Neural progenitor cell (in vitro differentiated cells): ENCODE data around the gene C4orf51. TPM values are rescaled to one million over a fixed set of nuclear protein-coding genes. Genes with fewer than 3 reads are reported as not detected.

Experiments used
- DNase-seq: peaks from one replicate; pipeline ENCODE4 v3.0.0-alpha.2; 2016; ENCODE audit warnings: low spot score
- H2AFZ ChIP-seq: fragments of 200-600 bp; sonication (generic); replicated peaks from 2 replicates; pipeline ENCODE4 v1.6.1; 2016; ENCODE audit warnings: antibody characterized with exemption
- H3F3A ChIP-seq: fragments of 200-600 bp; sonication (generic); 2 replicates; pipeline ENCODE4 v1.6.1; 2016; ENCODE audit warnings: antibody characterized with exemption, low read depth
- H3K27ac ChIP-seq: fragments of 200-600 bp; sonication (generic); 2 replicates; pipeline ENCODE4 v1.5.1; 2016; ENCODE audit warnings: mild to moderate bottlenecking
- H3K27me3 ChIP-seq: fragments of 200-600 bp; sonication (generic); 2 replicates; pipeline ENCODE4 v1.6.1; 2016; ENCODE audit warnings: mild to moderate bottlenecking, moderate library complexity
- H3K36me3 ChIP-seq: fragments of 200-600 bp; sonication (generic); 2 replicates; pipeline ENCODE4 v1.5.1; 2016
- H3K4me1 ChIP-seq: fragments of 200-600 bp; sonication (generic); 2 replicates; pipeline ENCODE4 v1.6.1; 2016; ENCODE audit warnings: mixed run types
- H3K4me2 ChIP-seq: fragments of 200-600 bp; sonication (generic); 2 replicates; pipeline ENCODE4 v1.6.1; 2016
- H3K4me3 ChIP-seq: fragments of 200-600 bp; sonication (generic); 2 replicates; pipeline ENCODE4 v1.5.1; 2016
- H3K79me2 ChIP-seq: fragments of 200-600 bp; sonication (generic); 2 replicates; pipeline ENCODE4 v1.6.1; 2016; ENCODE audit warnings: low read depth
- H3K9ac ChIP-seq: fragments of 200-600 bp; sonication (generic); 2 replicates; pipeline ENCODE4 v1.6.1; 2016
- H3K9me3 ChIP-seq: fragments of 200-600 bp; sonication (generic); 2 replicates; pipeline ENCODE4 v1.5.1; 2016; ENCODE audit warnings: low read depth
- H4K20me1 ChIP-seq: fragments of 200-600 bp; sonication (generic); 2 replicates; pipeline ENCODE4 v1.6.1; 2016; ENCODE audit warnings: low read depth
- H3K27ac Mint-ChIP-seq: 3 replicates; pipeline ENCODE4 v1.8.0; 2021; ENCODE audit warnings: mixed read lengths
- H3K27me3 Mint-ChIP-seq: 2 replicates; pipeline ENCODE4 v1.8.0; 2022; ENCODE audit warnings: low read depth, mild to moderate bottlenecking, inconsistent platforms, moderate library complexity, mixed read lengths; ENCODE audit not compliant: insufficient read depth
- H3K36me3 Mint-ChIP-seq: 3 replicates; pipeline ENCODE4 v1.8.0; 2021; ENCODE audit warnings: mixed read lengths
- H3K4me1 Mint-ChIP-seq: 3 replicates; pipeline ENCODE4 v1.8.0; 2021; ENCODE audit warnings: mixed read lengths
- H3K4me3 Mint-ChIP-seq: 3 replicates; pipeline ENCODE4 v1.8.0; 2021; ENCODE audit warnings: mild to moderate bottlenecking, moderate library complexity, mixed read lengths
- H3K9me3 Mint-ChIP-seq: 3 replicates; pipeline ENCODE4 v1.8.0; 2020; ENCODE audit warnings: mixed read lengths
- CTCF ChIP-seq: fragments of 200-600 bp; sonication (generic); IDR thresholded peaks from 2 replicates; pipeline ENCODE4 v1.5.1; 2017; ENCODE audit warnings: antibody characterized with exemption, mild to moderate bottlenecking
- EZH2 ChIP-seq: fragments of 200-600 bp; sonication (generic); IDR thresholded peaks from 2 replicates; pipeline ENCODE4 v1.6.1; 2017; ENCODE audit warnings: antibody characterized with exemption, mild to moderate bottlenecking, moderate library complexity
- EZH2phosphoT487 ChIP-seq: fragments of 200-600 bp; sonication (generic); IDR thresholded peaks from 2 replicates; pipeline ENCODE4 v1.6.1; 2017; ENCODE audit warnings: antibody characterized with exemption
- total RNA-seq: library from RNA; depleted of rRNA; stranded (reverse); fragments of >200 nt; gene quantifications from 2 replicates; pipeline ENCODE4 v1.2.3, GENCODE V29; 2015; ENCODE audit warnings: low replicate concordance

Gene C4orf51
- total RNA-seq, 1 donor from 2014 or later = not detected

GRCh38 chr4:145735347-145735675, 55.4 kb downstream of the C4orf51 start:
- H3K27me3 Mint-ChIP-seq = peaks cover 8% of the 10 kb centered on the region
- H3K79me2 ChIP-seq = no peaks in the 10 kb centered on the region
- no peaks in the 10 kb centered on the region for H3K9me3 ChIP-seq
- H3K4me1 Mint-ChIP-seq = peaks cover 51% of the 10 kb centered on the region
- H3K4me3 ChIP-seq = no peak overlapping the region
- H3K27me3 ChIP-seq = no peaks in the 10 kb centered on the region
- H3K36me3 ChIP-seq = no peaks in the 10 kb centered on the region
- H3K9me3 Mint-ChIP-seq = no peaks in the 10 kb centered on the region
- H3K9ac ChIP-seq = no peak overlapping the region
- DNase-seq = no peak
- no peaks in the 10 kb centered on the region for H3K36me3 Mint-ChIP-seq
- TF ChIP-seq EZH2 (no peak), CTCF (no peak), EZH2phosphoT487 (no peak)
- no peak overlapping the region for H2AFZ ChIP-seq
- H3K27ac ChIP-seq = no peak overlapping the region
- peak overlapping the region; percentile 95 for H3K27ac Mint-ChIP-seq
- peaks cover 16% of the 10 kb centered on the region for H3K4me1 ChIP-seq
- H3K4me2 ChIP-seq = no peak overlapping the region
- peaks cover 24% of the 10 kb centered on the region for H3F3A ChIP-seq
- peak overlapping the region; percentile 73 for H3K4me3 Mint-ChIP-seq
- no peaks in the 10 kb centered on the region for H4K20me1 ChIP-seq

GRCh38 chr4:145735827-145736226, 55.9 kb downstream of the C4orf51 start:
- Mint-ChIP-seq H3K4me3 (no peak overlapping the region), H3K27ac (peak overlapping the region; percentile 95), H3K9me3 (no peaks in the 10 kb centered on the region), H3K4me1 (peaks cover 48% of the 10 kb centered on the region), H3K36me3 (no peaks in the 10 kb centered on the region), H3K27me3 (peaks cover 8% of the 10 kb centered on the region)
- Histone ChIP-seq H4K20me1 (no peaks in the 10 kb centered on the region), H3K27me3 (no peaks in the 10 kb centered on the region), H3K4me2 (no peak overlapping the region), H2AFZ (no peak overlapping the region), H3K79me2 (no peaks in the 10 kb centered on the region), H3F3A (peaks cover 24% of the 10 kb centered on the region), H3K36me3 (no peaks in the 10 kb centered on the region), H3K4me3 (no peak overlapping the region), H3K4me1 (peaks cover 15% of the 10 kb centered on the region), H3K9me3 (no peaks in the 10 kb centered on the region), H3K9ac (no peak overlapping the region), H3K27ac (no peak overlapping the region)
- no peak for TF ChIP-seq EZH2
- TF ChIP-seq EZH2phosphoT487 = no peak
- TF ChIP-seq CTCF = no peak
- no peak for DNase-seq

- H3F3A ChIP-seq = peaks cover 24% of the 10 kb centered on the region
- H3K4me3 ChIP-seq = no peak overlapping the region
- Mint-ChIP-seq H3K4me1 (peaks cover 43% of the 10 kb centered on the region), H3K4me3 (no peak overlapping the region), H3K9me3 (no peaks in the 10 kb centered on the region), H3K36me3 (no peaks in the 10 kb centered on the region), H3K27ac (peak overlapping the region; percentile 45), H3K27me3 (peaks cover 8% of the 10 kb centered on the region)
- no peak for TF ChIP-seq EZH2phosphoT487
- TF ChIP-seq EZH2 = no peak
- TF ChIP-seq CTCF = no peak
- no peak overlapping the region for H2AFZ ChIP-seq
- H3K9ac ChIP-seq = no peak overlapping the region
- H3K79me2 ChIP-seq = no peaks in the 10 kb centered on the region
- no peaks in the 10 kb centered on the region for H4K20me1 ChIP-seq
- no peaks in the 10 kb centered on the region for H3K36me3 ChIP-seq
- H3K27me3 ChIP-seq = no peaks in the 10 kb centered on the region
- peaks cover 10% of the 10 kb centered on the region for H3K4me1 ChIP-seq
- no peak overlapping the region for H3K4me2 ChIP-seq
- H3K9me3 ChIP-seq = no peaks in the 10 kb centered on the region
- H3K27ac ChIP-seq = no peak overlapping the region
- DNase-seq = no peak
Observed at GRCh38 chr4:145736241-145736831, 56.4 kb downstream of the C4orf51 start.
